B cell (primary cell): ENCODE data around the gene PIAS4.

Experiments used
- CTCF ChIP-seq: fragments of 200-600 bp; IDR thresholded peaks from one replicate; pipeline ENCODE4 v1.8.0; 2022; ENCODE audit warnings: antibody characterized with exemption, mild to moderate bottlenecking
- EZH2 ChIP-seq: IDR thresholded peaks from 2 replicates; pipeline ENCODE4 v1.6.1; 2012; ENCODE audit warnings: borderline replicate concordance, low read depth, mild to moderate bottlenecking, moderate library complexity, low read length; ENCODE audit not compliant: insufficient read depth, poor library complexity, severe bottlenecking

- no peak for TF ChIP-seq EZH2
- TF ChIP-seq CTCF = no peak
Observed at GRCh38 chr19:4077007-4077374, 69.5 kb downstream of the PIAS4 start.
